SK-N-SH (cell line): ENCODE data around the gene KMO.

ENCODE experiments used
- EZH2phosphoT487 ChIP-seq: fragments of 200-600 bp; sonication (generic); IDR thresholded peaks from 2 replicates; pipeline ENCODE4 v1.6.1; 2017; ENCODE audit warnings: low read depth, mixed run types, mild to moderate bottlenecking, antibody characterized with exemption, moderate library complexity, borderline replicate concordance
- FOSL2 ChIP-seq: IDR thresholded peaks from 2 replicates; pipeline ENCODE4 v1.4.0; 2012; ENCODE audit warnings: low read depth, mild to moderate bottlenecking, moderate library complexity, borderline replicate concordance
- JUND ChIP-seq: IDR thresholded peaks from 2 replicates; pipeline ENCODE4 v1.4.0; 2012
- MAX ChIP-seq: IDR thresholded peaks from 2 replicates; pipeline ENCODE4 v1.4.0; 2012; ENCODE audit warnings: low read depth
- PBX3 ChIP-seq: IDR thresholded peaks from 2 replicates; pipeline ENCODE4; 2012
- POLR2AphosphoS5 ChIP-seq: IDR thresholded peaks from 2 replicates; pipeline ENCODE4 v1.6.1; 2012; ENCODE audit warnings: low read depth, low read length
- SIN3A ChIP-seq: IDR thresholded peaks from 2 replicates; pipeline ENCODE4 v1.6.1; 2012; ENCODE audit warnings: low read depth, mild to moderate bottlenecking, low read length, moderate library complexity, borderline replicate concordance
- TAF1 ChIP-seq: IDR thresholded peaks from 2 replicates; pipeline ENCODE4 v1.6.1; 2012; ENCODE audit warnings: low read depth, mild to moderate bottlenecking, low read length, moderate library complexity, borderline replicate concordance
- USF1 ChIP-seq: IDR thresholded peaks from 2 replicates; pipeline ENCODE4 v1.4.0; 2012; ENCODE audit warnings: low read depth, borderline replicate concordance
- YY1 ChIP-seq: IDR thresholded peaks from 2 replicates; pipeline ENCODE4 v1.4.0; 2012; ENCODE audit warnings: low read depth, mild to moderate bottlenecking
- TF ChIP-seq, protein P1 (sequence below): fragments of 200-600 bp; sonication (generic); IDR thresholded peaks from 2 replicates; pipeline ENCODE4 v1.6.1; 2017; ENCODE audit warnings: antibody characterized with exemption, mild to moderate bottlenecking, moderate library complexity

DNA sequence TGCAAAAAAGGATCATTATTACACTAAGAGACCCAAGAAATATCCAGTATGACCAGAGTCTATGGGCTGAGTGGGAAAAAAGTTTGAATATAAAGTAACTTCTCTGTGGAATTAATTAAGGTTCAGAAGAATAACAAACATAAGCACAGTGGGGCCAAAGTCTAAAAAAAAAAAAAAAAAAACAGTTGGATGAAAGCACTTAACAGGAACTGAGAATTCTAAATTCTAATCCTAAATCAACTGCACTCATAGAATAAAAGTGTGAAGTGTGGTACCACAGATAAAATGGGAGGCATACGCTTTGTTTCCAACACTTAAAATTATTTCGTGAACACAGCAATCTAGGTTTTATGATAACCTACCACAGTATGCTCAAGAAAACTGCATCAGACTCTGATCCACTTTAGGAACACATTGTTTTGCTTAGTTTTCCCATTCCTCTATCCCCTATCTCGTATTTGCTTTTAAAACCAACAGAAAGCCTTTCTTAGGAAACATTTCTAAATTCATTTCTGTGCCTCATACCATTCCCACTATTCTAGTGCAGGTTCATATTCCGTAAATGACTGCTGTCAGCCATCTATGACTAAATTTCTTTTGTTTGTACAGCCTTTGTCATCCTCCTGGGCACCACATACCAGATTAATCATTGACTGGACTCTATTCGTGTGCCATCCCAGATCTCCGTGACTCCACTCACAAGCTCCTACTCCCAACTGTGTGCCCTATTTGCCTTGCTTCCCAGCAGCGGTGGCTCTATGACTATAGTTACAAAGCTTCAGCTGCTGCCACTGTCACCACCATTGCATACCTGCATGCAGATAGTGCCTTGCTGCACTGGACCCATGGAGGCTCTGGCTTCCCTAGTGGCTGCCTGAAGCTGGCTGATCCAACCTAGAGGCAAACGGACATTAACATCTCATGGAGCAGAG is 83.1 kb downstream of the KMO start:
- TF ChIP-seq, protein P1, sequence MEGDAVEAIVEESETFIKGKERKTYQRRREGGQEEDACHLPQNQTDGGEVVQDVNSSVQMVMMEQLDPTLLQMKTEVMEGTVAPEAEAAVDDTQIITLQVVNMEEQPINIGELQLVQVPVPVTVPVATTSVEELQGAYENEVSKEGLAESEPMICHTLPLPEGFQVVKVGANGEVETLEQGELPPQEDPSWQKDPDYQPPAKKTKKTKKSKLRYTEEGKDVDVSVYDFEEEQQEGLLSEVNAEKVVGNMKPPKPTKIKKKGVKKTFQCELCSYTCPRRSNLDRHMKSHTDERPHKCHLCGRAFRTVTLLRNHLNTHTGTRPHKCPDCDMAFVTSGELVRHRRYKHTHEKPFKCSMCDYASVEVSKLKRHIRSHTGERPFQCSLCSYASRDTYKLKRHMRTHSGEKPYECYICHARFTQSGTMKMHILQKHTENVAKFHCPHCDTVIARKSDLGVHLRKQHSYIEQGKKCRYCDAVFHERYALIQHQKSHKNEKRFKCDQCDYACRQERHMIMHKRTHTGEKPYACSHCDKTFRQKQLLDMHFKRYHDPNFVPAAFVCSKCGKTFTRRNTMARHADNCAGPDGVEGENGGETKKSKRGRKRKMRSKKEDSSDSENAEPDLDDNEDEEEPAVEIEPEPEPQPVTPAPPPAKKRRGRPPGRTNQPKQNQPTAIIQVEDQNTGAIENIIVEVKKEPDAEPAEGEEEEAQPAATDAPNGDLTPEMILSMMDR, result no peak
- no peak for TF ChIP-seq YY1
- TF ChIP-seq USF1, result no peak
- no peak for TF ChIP-seq JUND
- TF ChIP-seq POLR2AphosphoS5, result no peak
- TF ChIP-seq PBX3, result no peak
- no peak for TF ChIP-seq TAF1
- no peak for TF ChIP-seq FOSL2
- TF ChIP-seq MAX, result no peak
- TF ChIP-seq EZH2phosphoT487, result no peak
- no peak for TF ChIP-seq SIN3A
